Body of pancreas (tissue), 4 donors: ENCODE results near the gene ZNF516.

Experiments
- POLR2A ChIP-seq, 3 donors: fragments of 450-650 bp; IDR thresholded peaks; one replicate each; pipeline ENCODE4 v1.6.1; 2016; ENCODE audit warnings: antibody characterized with exemption in 3 of 3, mild to moderate bottlenecking in 2 of 3
- TF ChIP-seq, protein P1 (sequence below), 7 experiments: fragments of 450-650 bp in 4 of 7; fragments of 200-600 bp in 3 of 7; sonication (generic) in 3 of 7; IDR thresholded peaks; one replicate each; pipeline ENCODE4 v1.5.1; 2016 to 2019; ENCODE audit warnings: antibody characterized with exemption in 7 of 7

DNA sequence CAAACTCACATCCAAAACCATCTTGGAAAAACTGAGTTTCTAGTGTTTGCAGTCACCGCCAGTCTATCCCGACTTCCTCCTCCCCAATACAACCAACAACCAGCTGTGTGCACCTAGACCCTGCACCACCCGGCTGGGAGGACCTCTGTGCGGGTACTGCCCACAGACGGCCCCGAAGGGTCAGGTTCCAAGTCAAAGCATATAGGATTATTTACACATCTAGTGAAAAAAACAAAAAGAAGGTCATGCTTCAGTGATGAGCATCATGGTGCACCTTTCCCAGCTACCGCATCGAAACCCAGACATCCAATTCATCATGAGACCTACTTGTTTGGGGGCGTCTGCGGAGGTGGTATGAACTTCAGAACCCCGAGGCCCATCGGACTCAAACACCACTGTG lies 124.8 kb downstream of the ZNF516 start:
- TF ChIP-seq, protein P1, sequence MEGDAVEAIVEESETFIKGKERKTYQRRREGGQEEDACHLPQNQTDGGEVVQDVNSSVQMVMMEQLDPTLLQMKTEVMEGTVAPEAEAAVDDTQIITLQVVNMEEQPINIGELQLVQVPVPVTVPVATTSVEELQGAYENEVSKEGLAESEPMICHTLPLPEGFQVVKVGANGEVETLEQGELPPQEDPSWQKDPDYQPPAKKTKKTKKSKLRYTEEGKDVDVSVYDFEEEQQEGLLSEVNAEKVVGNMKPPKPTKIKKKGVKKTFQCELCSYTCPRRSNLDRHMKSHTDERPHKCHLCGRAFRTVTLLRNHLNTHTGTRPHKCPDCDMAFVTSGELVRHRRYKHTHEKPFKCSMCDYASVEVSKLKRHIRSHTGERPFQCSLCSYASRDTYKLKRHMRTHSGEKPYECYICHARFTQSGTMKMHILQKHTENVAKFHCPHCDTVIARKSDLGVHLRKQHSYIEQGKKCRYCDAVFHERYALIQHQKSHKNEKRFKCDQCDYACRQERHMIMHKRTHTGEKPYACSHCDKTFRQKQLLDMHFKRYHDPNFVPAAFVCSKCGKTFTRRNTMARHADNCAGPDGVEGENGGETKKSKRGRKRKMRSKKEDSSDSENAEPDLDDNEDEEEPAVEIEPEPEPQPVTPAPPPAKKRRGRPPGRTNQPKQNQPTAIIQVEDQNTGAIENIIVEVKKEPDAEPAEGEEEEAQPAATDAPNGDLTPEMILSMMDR (IDR thresholded peaks at IDR 0.05), result no peak
- TF ChIP-seq POLR2A (IDR thresholded peaks at IDR 0.05), result no peak
